ENCODE data around the gene GLG1. TPM values are rescaled to one million over a fixed set of nuclear protein-coding genes. Genes with fewer than 3 reads are reported as not detected.

GLG1 gene
- total RNA-seq, 6 donors from 2014 or later, result 88.3 to 149 (median 110) TPM

DNA sequence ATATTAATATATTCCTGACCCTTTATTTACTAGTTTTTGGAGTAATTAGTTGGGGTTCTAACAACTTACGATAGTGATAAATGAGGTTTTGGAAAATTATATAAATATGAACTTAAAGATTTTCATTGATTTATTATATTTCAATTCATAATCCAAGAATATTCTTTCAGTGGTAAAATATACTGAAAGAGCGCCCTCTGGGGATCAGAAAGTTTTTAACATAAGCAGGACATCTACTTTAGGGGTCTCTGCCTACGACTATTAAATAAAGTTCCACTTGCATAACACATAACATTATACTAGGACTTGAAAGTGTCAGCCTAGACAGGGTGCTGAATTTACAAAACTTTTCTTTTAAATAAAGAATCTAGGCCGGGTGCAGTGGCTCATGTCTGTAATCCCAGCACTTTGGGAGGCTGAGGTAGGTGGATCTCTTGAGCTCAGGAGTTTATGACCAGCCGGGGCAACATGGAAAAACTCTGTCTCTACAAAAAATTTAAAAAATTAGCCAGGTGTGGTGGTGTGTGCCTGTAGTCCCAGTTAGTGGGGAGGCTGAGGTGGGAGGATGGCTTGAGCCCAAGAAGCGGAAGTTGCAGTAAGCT lies 44.2 kb upstream of the GLG1 start:
- TF ChIP-seq, protein P1, sequence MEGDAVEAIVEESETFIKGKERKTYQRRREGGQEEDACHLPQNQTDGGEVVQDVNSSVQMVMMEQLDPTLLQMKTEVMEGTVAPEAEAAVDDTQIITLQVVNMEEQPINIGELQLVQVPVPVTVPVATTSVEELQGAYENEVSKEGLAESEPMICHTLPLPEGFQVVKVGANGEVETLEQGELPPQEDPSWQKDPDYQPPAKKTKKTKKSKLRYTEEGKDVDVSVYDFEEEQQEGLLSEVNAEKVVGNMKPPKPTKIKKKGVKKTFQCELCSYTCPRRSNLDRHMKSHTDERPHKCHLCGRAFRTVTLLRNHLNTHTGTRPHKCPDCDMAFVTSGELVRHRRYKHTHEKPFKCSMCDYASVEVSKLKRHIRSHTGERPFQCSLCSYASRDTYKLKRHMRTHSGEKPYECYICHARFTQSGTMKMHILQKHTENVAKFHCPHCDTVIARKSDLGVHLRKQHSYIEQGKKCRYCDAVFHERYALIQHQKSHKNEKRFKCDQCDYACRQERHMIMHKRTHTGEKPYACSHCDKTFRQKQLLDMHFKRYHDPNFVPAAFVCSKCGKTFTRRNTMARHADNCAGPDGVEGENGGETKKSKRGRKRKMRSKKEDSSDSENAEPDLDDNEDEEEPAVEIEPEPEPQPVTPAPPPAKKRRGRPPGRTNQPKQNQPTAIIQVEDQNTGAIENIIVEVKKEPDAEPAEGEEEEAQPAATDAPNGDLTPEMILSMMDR (IDR thresholded peaks at IDR 0.05), result peak in 1 of 6 experiments; percentile 21
- TF ChIP-seq POLR2AphosphoS5 (IDR thresholded peaks at IDR 0.05), result no peak
- Histone ChIP-seq H3K9me3 (no peaks in the 10 kb centered on the region), H3K27me3 (no peaks in the 10 kb centered on the region), H3K4me1 (no peaks in the 10 kb centered on the region), H3K27ac (no peak overlapping the region), H3K4me3 (no peak overlapping the region), H3K36me3 (peaks cover 7 to 60% (median 32%) of the 10 kb centered on the region in 4 donors)
- no peak for ATAC-seq (ENCODE audit: low FRiP score in 2 of 2)
- 82 to 88% methylated on average over 6 of the region's 6 CpGs for WGBS, 2 donors
- no peak for DNase-seq

DNA sequence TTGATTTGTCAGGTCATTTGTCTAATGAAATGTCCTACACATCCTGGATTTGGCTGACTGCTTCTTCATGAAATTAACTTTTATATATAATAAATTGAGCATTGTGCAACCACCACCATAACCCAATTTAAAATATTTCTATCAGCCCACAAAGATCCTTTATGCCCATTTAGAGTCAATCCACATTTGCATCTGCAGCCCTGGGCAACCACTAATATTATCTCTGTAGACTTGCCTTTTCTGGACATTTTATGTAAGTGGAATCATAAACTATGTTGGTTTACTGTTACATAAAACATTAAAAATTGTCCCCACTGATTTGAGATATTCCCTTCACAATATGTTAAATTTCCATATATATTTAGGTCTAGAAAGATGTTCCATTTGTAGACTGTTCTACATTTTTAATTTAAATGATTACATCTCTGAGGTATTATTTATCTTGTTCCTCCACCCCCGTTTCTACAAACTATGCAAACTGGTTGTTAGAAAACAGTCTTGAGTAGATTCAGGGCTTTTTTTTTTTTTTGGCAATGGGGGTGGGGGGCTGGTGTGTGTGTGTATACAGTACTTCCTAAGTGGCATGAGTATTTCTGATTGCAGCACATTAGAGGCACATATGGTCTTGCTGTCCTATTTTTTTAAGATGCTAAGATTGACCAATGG lies 43.1 kb upstream of the GLG1 start:
- Histone ChIP-seq H3K4me1 (no peaks in the 10 kb centered on the region), H3K4me3 (no peak overlapping the region), H3K9me3 (no peaks in the 10 kb centered on the region), H3K36me3 (peaks cover 10 to 66% (median 37%) of the 10 kb centered on the region in 4 donors), H3K27ac (no peak overlapping the region), H3K27me3 (no peaks in the 10 kb centered on the region)
- DNase-seq (no peak), ATAC-seq (ENCODE audit: low FRiP score in 2 of 2) (no peak)
- TF ChIP-seq POLR2AphosphoS5 (IDR thresholded peaks at IDR 0.05) (no peak), EP300 (IDR thresholded peaks at IDR 0.05) (no peak), POLR2A (IDR thresholded peaks at IDR 0.05) (no peak)
- TF ChIP-seq, protein P1 (IDR thresholded peaks at IDR 0.05), result no peak
- WGBS, 2 donors, result 68 to 83% methylated on average over 1 of the region's 1 CpG

DNA sequence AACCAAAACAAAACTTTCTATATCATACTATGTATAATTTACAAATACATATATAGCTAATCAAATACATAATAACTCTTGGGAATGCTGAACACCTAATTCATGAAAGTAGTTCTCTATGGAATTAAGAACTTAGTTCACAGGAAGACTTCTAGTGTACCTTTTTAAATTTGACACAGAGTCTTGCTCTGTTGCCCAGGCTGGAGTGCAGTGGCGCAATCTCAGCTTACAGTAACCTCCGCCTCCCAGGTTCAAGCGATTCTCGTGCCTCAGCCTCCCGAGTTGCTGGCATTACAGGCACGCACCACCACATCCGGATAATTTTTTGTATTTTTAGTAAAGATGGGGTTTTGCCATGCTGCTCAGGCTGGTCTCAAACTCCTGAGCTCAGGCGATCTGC lies 35.1 kb upstream of the GLG1 start:
- Histone ChIP-seq H3K4me3 (no peak overlapping the region), H3K27ac (no peak overlapping the region), H3K4me1 (no peaks in the 10 kb centered on the region), H3K9me3 (no peaks in the 10 kb centered on the region), H3K36me3 (peaks cover 29 to 96% (median 61%) of the 10 kb centered on the region in 4 donors), H3K27me3 (no peaks in the 10 kb centered on the region)
- no peak for TF ChIP-seq POLR2AphosphoS5 (IDR thresholded peaks at IDR 0.05)
- TF ChIP-seq, protein P1 (IDR thresholded peaks at IDR 0.05), result no peak
- TF ChIP-seq EP300 (IDR thresholded peaks at IDR 0.05), result no peak
- no peak for TF ChIP-seq POLR2A (IDR thresholded peaks at IDR 0.05)
- no peak for ATAC-seq (ENCODE audit: low FRiP score in 2 of 2)
- 95 to 96% methylated on average over 8 of the region's 8 CpGs for WGBS, 2 donors
- DNase-seq, result no peak

DNA sequence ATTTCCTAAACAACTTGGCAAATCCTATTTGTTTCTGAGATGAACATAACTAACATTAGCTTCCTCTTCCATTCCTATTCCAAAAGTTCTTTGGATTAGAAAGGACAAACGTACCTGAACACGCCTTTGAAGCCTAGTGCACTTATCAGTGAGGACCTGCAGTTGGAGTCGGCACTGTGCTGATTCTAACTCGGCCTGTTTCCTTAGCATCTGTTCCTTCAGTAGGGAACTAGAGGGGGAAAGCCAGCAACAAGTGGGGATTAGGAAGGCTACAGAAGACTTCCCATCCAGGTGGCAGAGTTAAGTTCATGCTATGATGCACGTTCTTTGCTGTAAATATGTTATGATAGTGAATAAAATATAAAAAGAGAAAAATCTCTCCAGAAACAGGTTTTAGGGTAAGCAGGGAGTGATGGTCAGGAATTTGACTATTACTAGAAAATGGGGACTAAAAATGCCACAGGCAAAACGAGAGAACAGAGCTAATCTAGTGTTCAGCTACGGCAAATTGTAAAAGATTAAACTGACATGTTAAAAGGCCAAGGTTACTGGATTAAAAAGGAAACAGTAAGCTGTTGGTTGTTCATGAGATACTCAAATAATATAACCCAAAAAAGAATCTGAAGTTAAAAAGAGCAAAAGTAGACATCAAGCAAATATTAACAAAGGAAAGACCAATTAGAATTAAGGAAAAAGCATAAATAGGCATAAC lies 31.0 kb upstream of the GLG1 start:
- ATAC-seq (ENCODE audit: low FRiP score in 2 of 2) (no peak), DNase-seq (no peak)
- peaks cover 9 to 96% (median 51%) of the 10 kb centered on the region in 4 donors for H3K36me3 ChIP-seq
- H3K27me3 ChIP-seq, result no peaks in the 10 kb centered on the region
- no peak overlapping the region for H3K27ac ChIP-seq
- 84 to 90% methylated on average over 7 of the region's 7 CpGs for WGBS, 2 donors
- TF ChIP-seq, protein P1 (IDR thresholded peaks at IDR 0.05), result no peak
- TF ChIP-seq EP300 (IDR thresholded peaks at IDR 0.05) (no peak), POLR2A (IDR thresholded peaks at IDR 0.05) (no peak), POLR2AphosphoS5 (IDR thresholded peaks at IDR 0.05) (no peak)
- no peaks in the 10 kb centered on the region for H3K9me3 ChIP-seq
- H3K4me3 ChIP-seq, result no peak overlapping the region
- no peaks in the 10 kb centered on the region for H3K4me1 ChIP-seq
